Measurements from ENCODE around the gene ABCC8.

ABCC8 gene

DNA sequence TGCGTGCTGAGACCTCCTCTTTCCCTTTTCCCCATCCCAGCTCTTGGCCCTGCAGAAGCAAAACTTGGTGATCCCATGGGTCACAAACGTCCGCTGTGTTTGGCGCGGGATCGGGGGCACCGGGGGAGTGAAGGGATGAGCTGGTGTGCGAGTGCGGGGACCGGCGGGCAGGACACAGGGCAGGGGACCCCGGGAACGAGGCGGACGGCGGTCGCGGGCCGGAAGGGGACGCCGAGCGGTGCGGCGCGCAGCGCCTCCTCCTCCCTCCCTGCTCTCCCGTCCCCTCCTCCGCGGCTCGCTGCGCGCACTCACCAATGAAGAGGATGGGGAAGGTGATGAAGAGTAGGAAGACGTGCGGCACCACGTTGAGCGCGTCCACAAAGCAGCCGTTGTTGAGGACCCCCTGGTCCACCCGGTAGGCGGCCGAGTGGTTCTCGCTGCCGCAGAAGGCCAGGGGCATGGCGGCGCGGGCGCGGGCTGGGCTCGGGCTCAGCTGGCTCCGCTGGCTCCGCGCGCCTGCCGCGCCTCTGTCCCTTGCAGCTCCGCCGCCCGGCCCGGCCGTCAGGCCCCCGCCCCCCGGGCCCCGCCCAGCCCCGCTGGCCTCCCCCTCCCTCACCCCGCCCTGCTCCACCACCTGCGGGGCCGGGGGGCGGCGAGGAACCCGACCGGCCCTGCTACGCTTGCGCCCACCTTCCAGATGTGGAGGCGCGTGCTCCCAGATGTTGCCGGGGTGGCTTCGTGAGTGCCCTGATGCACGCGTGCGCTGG is at the start of gene ABCC8:
Gene ABCC8, minus strand, starts transcription at position 529 of the 767 bp plus-strand sequence. Its CDS starts 69 bp downstream, at position 460.
- peak within 1 kb of the TSS; percentile 64 for H3K4me3 ChIP-seq (ENCODE audit: low read depth, low read length)
- no peaks in the 10 kb centered on the region; the same call in 1 of the 2 replicates for H3K4me1 ChIP-seq (ENCODE audit: control insufficient read depth, insufficient read depth, low read length)
- ChIA-PET POLR2A (no interaction called here), CTCF (interaction anchor here (0.7 to 2.6 kb wide), 6 partner anchors 9 to 92 kb away, joined by 3 to 10 read pairs (median 5); partner anchors contain the start of gene KCNJ11)
- no peaks in the 10 kb centered on the region for H3K9me3 ChIP-seq (ENCODE audit: control insufficient read depth, insufficient read depth, low read depth, low read length)
- no peak within 1 kb of the TSS for H3K27ac ChIP-seq (ENCODE audit: extremely low read depth, low read depth, low read length)
- H3K36me3 ChIP-seq (ENCODE audit: control insufficient read depth in 2 of 2, insufficient read depth in 1 of 2, low read length in 2 of 2): no peaks in the 10 kb centered on the region
- TF ChIP-seq, protein P1, sequence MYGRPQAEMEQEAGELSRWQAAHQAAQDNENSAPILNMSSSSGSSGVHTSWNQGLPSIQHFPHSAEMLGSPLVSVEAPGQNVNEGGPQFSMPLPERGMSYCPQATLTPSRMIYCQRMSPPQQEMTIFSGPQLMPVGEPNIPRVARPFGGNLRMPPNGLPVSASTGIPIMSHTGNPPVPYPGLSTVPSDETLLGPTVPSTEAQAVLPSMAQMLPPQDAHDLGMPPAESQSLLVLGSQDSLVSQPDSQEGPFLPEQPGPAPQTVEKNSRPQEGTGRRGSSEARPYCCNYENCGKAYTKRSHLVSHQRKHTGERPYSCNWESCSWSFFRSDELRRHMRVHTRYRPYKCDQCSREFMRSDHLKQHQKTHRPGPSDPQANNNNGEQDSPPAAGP (tag by site-specific recombination; IDR thresholded peaks at IDR 0.05): peak; percentile 16; the same call in 1 of the 2 replicates
- TF ChIP-seq, protein P2, sequence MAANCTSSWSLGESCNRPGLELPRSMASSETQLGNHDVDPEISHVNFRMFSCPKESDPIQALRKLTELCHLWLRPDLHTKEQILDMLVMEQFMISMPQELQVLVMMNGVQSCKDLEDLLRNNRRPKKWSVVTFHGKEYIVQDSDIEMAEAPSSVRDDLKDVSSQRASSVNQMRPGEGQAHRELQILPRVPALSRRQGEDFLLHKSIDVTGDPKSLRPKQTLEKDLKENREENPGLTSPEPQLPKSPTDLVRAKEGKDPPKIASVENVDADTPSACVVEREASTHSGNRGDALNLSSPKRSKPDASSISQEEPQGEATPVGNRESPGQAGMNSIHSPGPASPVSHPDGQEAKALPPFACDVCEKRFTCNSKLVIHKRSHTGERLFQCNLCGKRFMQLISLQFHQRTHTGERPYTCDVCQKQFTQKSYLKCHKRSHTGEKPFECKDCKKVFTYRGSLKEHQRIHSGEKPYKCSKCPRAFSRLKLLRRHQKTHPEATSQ (tag by site-specific recombination; IDR thresholded peaks at IDR 0.05): no peak
- TF ChIP-seq, protein P3, sequence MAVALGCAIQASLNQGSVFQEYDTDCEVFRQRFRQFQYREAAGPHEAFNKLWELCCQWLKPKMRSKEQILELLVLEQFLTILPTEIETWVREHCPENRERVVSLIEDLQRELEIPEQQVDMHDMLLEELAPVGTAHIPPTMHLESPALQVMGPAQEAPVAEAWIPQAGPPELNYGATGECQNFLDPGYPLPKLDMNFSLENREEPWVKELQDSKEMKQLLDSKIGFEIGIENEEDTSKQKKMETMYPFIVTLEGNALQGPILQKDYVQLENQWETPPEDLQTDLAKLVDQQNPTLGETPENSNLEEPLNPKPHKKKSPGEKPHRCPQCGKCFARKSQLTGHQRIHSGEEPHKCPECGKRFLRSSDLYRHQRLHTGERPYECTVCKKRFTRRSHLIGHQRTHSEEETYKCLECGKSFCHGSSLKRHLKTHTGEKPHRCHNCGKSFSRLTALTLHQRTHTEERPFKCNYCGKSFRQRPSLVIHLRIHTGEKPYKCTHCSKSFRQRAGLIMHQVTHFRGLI (tag by site-specific recombination; IDR thresholded peaks at IDR 0.05): peak; percentile 89
- TF ChIP-seq, protein P4, sequence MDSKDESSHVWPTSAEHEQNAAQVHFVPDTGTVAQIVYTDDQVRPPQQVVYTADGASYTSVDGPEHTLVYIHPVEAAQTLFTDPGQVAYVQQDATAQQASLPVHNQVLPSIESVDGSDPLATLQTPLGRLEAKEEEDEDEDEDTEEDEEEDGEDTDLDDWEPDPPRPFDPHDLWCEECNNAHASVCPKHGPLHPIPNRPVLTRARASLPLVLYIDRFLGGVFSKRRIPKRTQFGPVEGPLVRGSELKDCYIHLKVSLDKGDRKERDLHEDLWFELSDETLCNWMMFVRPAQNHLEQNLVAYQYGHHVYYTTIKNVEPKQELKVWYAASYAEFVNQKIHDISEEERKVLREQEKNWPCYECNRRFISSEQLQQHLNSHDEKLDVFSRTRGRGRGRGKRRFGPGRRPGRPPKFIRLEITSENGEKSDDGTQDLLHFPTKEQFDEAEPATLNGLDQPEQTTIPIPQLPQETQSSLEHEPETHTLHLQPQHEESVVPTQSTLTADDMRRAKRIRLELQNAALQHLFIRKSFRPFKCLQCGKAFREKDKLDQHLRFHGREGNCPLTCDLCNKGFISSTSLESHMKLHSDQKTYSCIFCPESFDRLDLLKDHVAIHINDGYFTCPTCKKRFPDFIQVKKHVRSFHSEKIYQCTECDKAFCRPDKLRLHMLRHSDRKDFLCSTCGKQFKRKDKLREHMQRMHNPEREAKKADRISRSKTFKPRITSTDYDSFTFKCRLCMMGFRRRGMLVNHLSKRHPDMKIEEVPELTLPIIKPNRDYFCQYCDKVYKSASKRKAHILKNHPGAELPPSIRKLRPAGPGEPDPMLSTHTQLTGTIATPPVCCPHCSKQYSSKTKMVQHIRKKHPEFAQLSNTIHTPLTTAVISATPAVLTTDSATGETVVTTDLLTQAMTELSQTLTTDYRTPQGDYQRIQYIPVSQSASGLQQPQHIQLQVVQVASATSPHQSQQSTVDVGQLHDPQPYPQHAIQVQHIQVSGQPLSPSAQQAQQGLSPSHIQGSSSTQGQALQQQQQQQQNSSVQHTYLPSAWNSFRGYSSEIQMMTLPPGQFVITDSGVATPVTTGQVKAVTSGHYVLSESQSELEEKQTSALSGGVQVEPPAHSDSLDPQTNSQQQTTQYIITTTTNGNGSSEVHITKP (tag by site-specific recombination; IDR thresholded peaks at IDR 0.05): peak; percentile 32; the same call in 1 of the 2 replicates
- TF ChIP-seq, protein P5, sequence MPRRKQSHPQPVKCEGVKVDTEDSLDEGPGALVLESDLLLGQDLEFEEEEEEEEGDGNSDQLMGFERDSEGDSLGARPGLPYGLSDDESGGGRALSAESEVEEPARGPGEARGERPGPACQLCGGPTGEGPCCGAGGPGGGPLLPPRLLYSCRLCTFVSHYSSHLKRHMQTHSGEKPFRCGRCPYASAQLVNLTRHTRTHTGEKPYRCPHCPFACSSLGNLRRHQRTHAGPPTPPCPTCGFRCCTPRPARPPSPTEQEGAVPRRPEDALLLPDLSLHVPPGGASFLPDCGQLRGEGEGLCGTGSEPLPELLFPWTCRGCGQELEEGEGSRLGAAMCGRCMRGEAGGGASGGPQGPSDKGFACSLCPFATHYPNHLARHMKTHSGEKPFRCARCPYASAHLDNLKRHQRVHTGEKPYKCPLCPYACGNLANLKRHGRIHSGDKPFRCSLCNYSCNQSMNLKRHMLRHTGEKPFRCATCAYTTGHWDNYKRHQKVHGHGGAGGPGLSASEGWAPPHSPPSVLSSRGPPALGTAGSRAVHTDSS (tag by site-specific recombination; IDR thresholded peaks at IDR 0.05): peak; percentile 89
- TF ChIP-seq ZNF785 (tag by site-specific recombination; IDR thresholded peaks at IDR 0.05) (no peak), ZNF274 (IDR thresholded peaks at IDR 0.05; ENCODE audit: low read length) (no peak), ZNF274 (tag by site-specific recombination; IDR thresholded peaks at IDR 0.05; ENCODE audit: borderline replicate concordance) (no peak), ZNF792 (tag by site-specific recombination; IDR thresholded peaks at IDR 0.05) (no peak), WT1 (tag by site-specific recombination; IDR thresholded peaks at IDR 0.05) (no peak; the same call in 1 of the 2 replicates), ZBTB8A (tag by site-specific recombination; IDR thresholded peaks at IDR 0.05) (0 out of 2 replicates have a peak, but pooled peaks have one; percentile 42), ZNF391 (tag by site-specific recombination; IDR thresholded peaks at IDR 0.05; ENCODE audit: borderline replicate concordance, low read depth) (no peak), ZNF76 (tag by site-specific recombination; IDR thresholded peaks at IDR 0.05; ENCODE audit: borderline replicate concordance, low read depth) (peak; percentile 47; the same call in 1 of the 2 replicates), ZNF302 (tag by site-specific recombination; IDR thresholded peaks at IDR 0.05; ENCODE audit: low read depth) (no peak), ZNF335 (tag by site-specific recombination; conservative IDR thresholded peaks at IDR 0.05) (peak; percentile 54), ZBTB17 (tag by site-specific recombination; IDR thresholded peaks at IDR 0.05) (no peak), ZNF658 (tag by site-specific recombination; IDR thresholded peaks at IDR 0.05) (no peak), ZNF266 (tag by site-specific recombination; IDR thresholded peaks at IDR 0.05; ENCODE audit: low read depth) (no peak), ZNF560 (tag by site-specific recombination; IDR thresholded peaks at IDR 0.05; ENCODE audit: borderline replicate concordance) (no peak)
- TF ChIP-seq, protein P6, sequence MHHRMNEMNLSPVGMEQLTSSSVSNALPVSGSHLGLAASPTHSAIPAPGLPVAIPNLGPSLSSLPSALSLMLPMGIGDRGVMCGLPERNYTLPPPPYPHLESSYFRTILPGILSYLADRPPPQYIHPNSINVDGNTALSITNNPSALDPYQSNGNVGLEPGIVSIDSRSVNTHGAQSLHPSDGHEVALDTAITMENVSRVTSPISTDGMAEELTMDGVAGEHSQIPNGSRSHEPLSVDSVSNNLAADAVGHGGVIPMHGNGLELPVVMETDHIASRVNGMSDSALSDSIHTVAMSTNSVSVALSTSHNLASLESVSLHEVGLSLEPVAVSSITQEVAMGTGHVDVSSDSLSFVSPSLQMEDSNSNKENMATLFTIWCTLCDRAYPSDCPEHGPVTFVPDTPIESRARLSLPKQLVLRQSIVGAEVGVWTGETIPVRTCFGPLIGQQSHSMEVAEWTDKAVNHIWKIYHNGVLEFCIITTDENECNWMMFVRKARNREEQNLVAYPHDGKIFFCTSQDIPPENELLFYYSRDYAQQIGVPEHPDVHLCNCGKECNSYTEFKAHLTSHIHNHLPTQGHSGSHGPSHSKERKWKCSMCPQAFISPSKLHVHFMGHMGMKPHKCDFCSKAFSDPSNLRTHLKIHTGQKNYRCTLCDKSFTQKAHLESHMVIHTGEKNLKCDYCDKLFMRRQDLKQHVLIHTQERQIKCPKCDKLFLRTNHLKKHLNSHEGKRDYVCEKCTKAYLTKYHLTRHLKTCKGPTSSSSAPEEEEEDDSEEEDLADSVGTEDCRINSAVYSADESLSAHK (tag by site-specific recombination; IDR thresholded peaks at IDR 0.05): no peak
- TF ChIP-seq, protein P7, sequence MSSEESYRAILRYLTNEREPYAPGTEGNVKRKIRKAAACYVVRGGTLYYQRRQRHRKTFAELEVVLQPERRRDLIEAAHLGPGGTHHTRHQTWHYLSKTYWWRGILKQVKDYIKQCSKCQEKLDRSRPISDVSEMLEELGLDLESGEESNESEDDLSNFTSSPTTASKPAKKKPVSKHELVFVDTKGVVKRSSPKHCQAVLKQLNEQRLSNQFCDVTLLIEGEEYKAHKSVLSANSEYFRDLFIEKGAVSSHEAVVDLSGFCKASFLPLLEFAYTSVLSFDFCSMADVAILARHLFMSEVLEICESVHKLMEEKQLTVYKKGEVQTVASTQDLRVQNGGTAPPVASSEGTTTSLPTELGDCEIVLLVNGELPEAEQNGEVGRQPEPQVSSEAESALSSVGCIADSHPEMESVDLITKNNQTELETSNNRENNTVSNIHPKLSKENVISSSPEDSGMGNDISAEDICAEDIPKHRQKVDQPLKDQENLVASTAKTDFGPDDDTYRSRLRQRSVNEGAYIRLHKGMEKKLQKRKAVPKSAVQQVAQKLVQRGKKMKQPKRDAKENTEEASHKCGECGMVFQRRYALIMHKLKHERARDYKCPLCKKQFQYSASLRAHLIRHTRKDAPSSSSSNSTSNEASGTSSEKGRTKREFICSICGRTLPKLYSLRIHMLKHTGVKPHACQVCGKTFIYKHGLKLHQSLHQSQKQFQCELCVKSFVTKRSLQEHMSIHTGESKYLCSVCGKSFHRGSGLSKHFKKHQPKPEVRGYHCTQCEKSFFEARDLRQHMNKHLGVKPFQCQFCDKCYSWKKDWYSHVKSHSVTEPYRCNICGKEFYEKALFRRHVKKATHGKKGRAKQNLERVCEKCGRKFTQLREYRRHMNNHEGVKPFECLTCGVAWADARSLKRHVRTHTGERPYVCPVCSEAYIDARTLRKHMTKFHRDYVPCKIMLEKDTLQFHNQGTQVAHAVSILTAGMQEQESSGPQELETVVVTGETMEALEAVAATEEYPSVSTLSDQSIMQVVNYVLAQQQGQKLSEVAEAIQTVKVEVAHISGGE (tag by site-specific recombination; conservative IDR thresholded peaks at IDR 0.05; ENCODE audit: low read depth): peak; percentile 87
